CD4-positive, alpha-beta T cell treated with Interferon gamma for 1 hour (primary cell): ENCODE results near the gene ITGA11.
A peak's percentile ranks its signal among the peaks of the same experiment; 100 is the strongest.

ENCODE experiments used
- DNase-seq: peaks from one replicate; pipeline ENCODE4 v3.0.0-alpha.2; 2020

Gene ITGA11

GRCh38 chr15:68284616-68285258 is 147.2 kb downstream of the ITGA11 start:
- DNase-seq: no peak

GRCh38 chr15:68283401-68283800 is 148.6 kb downstream of the ITGA11 start:
- DNase-seq: no peak

- no peak for DNase-seq
Observed at GRCh38 chr15:68281008-68281407, 151.0 kb downstream of the ITGA11 start.

- DNase-seq: no peak
Observed at GRCh38 chr15:68279779-68280753, 151.9 kb downstream of the ITGA11 start.

GRCh38 chr15:68278595-68279405 is 153.2 kb downstream of the ITGA11 start:
- no peak for DNase-seq

GRCh38 chr15:68278345-68278594 is 153.7 kb downstream of the ITGA11 start:
- DNase-seq: no peak

- DNase-seq: peak; percentile 88
Observed at GRCh38 chr15:68277603-68278344, 154.2 kb downstream of the ITGA11 start, which contains the start of gene FEM1B. FEM1B (plus strand) TSS chr15:68277745; CDS start chr15:68278418, 673 bp downstream.

GRCh38 chr15:68277131-68277602 is 154.8 kb downstream of the ITGA11 start:
- no peak for DNase-seq

GRCh38 chr15:68276668-68277067 is 155.3 kb downstream of the ITGA11 start:
- DNase-seq: no peak

GRCh38 chr15:68275165-68275746 is 156.7 kb downstream of the ITGA11 start:
- DNase-seq: no peak

GRCh38 chr15:68274201-68274848 is 157.6 kb downstream of the ITGA11 start:
- DNase-seq: no peak

GRCh38 chr15:68272721-68273271 is 159.2 kb downstream of the ITGA11 start:
- DNase-seq: no peak

- no peak for DNase-seq
Observed at GRCh38 chr15:68271854-68272471, 160.0 kb downstream of the ITGA11 start.

GRCh38 chr15:68268405-68268804 is 163.6 kb downstream of the ITGA11 start:
- no peak for DNase-seq

GRCh38 chr15:68265674-68266073 is 166.3 kb downstream of the ITGA11 start:
- no peak for DNase-seq

- no peak for DNase-seq
Observed at GRCh38 chr15:68265081-68265480, 166.9 kb downstream of the ITGA11 start.

GRCh38 chr15:68264282-68264681 is 167.7 kb downstream of the ITGA11 start:
- no peak for DNase-seq

GRCh38 chr15:68262514-68263356 is 169.2 kb downstream of the ITGA11 start:
- no peak for DNase-seq

- no peak for DNase-seq
Observed at GRCh38 chr15:68261980-68262379, 170.0 kb downstream of the ITGA11 start.

GRCh38 chr15:68261241-68261640 is 170.7 kb downstream of the ITGA11 start:
- no peak for DNase-seq
